Loucy (cell line): ENCODE measurements around the gene PCOLCE2.

Source experiments
- EZH2phosphoT487 ChIP-seq: fragments of 200-600 bp; IDR thresholded peaks from 2 replicates; pipeline ENCODE4 v1.6.1; 2018; ENCODE audit warnings: antibody characterized with exemption, mild to moderate bottlenecking, moderate library complexity, borderline replicate concordance
- TF ChIP-seq, protein P1 (sequence below): fragments of 200-600 bp; sonication (generic); conservative IDR thresholded peaks from 2 replicates; pipeline ENCODE4 v1.5.1; 2014; ENCODE audit warnings: mild to moderate bottlenecking, antibody characterized with exemption, low read length

DNA sequence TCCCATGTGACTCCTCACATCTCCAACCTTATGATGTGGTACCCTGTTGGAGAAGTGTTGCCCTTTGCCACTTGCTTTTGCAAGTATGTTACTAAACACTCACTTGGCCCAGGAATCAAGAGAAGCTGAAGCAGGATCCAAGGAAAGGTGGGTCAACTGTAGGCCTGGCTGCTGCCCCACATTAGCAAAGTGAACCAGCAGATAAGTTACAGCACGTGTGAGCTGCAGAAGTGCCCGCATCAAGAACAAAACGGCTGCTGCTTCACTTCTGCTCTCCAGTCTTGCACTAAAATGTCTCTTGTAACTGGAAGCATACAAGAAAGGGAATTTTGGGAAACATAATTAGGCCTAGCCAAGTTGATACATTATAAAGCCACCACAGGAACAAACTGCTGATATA lies 79.6 kb downstream of the PCOLCE2 start:
- TF ChIP-seq, protein P1, sequence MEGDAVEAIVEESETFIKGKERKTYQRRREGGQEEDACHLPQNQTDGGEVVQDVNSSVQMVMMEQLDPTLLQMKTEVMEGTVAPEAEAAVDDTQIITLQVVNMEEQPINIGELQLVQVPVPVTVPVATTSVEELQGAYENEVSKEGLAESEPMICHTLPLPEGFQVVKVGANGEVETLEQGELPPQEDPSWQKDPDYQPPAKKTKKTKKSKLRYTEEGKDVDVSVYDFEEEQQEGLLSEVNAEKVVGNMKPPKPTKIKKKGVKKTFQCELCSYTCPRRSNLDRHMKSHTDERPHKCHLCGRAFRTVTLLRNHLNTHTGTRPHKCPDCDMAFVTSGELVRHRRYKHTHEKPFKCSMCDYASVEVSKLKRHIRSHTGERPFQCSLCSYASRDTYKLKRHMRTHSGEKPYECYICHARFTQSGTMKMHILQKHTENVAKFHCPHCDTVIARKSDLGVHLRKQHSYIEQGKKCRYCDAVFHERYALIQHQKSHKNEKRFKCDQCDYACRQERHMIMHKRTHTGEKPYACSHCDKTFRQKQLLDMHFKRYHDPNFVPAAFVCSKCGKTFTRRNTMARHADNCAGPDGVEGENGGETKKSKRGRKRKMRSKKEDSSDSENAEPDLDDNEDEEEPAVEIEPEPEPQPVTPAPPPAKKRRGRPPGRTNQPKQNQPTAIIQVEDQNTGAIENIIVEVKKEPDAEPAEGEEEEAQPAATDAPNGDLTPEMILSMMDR: no peak
- TF ChIP-seq EZH2phosphoT487: no peak
